Aorta (tissue), 5 donors: ENCODE measurements around the gene SOX9. TPM values are rescaled to one million over a fixed set of nuclear protein-coding genes. Genes with fewer than 3 reads are reported as not detected.
"Not testable (repeated sequence)": the region's sequence is repeated elsewhere in the genome, so short reads cannot be mapped to it uniquely, and the experiment has no call there.

Experiments
- ATAC-seq: fragments of 200-7000 bp; cut with Tn5 transposase; one replicate; pipeline ENCODE4 v1.9.1; 2022; ENCODE audit warnings: moderate library complexity; ENCODE audit not compliant: low FRiP score
- DNase-seq, 2 donors: peaks; one replicate each; pipeline ENCODE4 v3.0.0-alpha.2; 2020
- H3K27ac ChIP-seq, 2 donors: one replicate each; pipeline ENCODE4 v1.5.1; 2013; ENCODE audit warnings: low read length in 2 of 2, mild to moderate bottlenecking in 2 of 2, moderate library complexity in 2 of 2, control low read depth in 1 of 2, inconsistent platforms in 1 of 2, low read depth in 1 of 2
- H3K27me3 ChIP-seq, 2 donors: one replicate each; pipeline ENCODE4 v1.6.1; 2013; ENCODE audit warnings: control low read depth in 1 of 2, low read length in 1 of 2, mild to moderate bottlenecking in 1 of 2, moderate library complexity in 1 of 2; ENCODE audit not compliant: insufficient read depth in 2 of 2, control insufficient read depth in 1 of 2
- H3K36me3 ChIP-seq, 2 donors: one replicate each; pipeline ENCODE4 v1.6.1; 2013; ENCODE audit warnings: control low read depth in 1 of 2, low read length in 1 of 2, mild to moderate bottlenecking in 1 of 2; ENCODE audit not compliant: insufficient read depth in 2 of 2, control insufficient read depth in 1 of 2
- H3K4me1 ChIP-seq, 2 donors: one replicate each; pipeline ENCODE4 v1.6.1; 2013; ENCODE audit warnings: low read length in 2 of 2, control low read depth in 1 of 2, mild to moderate bottlenecking in 1 of 2, moderate library complexity in 1 of 2; ENCODE audit not compliant: insufficient read depth in 2 of 2, control insufficient read depth in 1 of 2
- H3K4me3 ChIP-seq, 2 donors: one replicate each; pipeline ENCODE4 v1.5.1; 2013; ENCODE audit warnings: low read length in 2 of 2, control low read depth in 1 of 2, mild to moderate bottlenecking in 1 of 2
- H3K9me3 ChIP-seq: one replicate; pipeline ENCODE4 v1.6.1; 2013; ENCODE audit warnings: mild to moderate bottlenecking, low read length; ENCODE audit not compliant: control insufficient read depth
- WGBS, 2 donors: extraction: QIAGEN DNeasy Blood & Tissue Kit; methylation state at CpG; one replicate each; pipeline ENCODE4 v1.1.7; 2013; 5-methylcytosine and 5-hydroxymethylcytosine counted together
- intact Hi-C, 2 donors: fragments of 100-400 bp; cut with DNase I; formaldehyde crosslinking; loops; one replicate each; pipeline versions ENCODE4 v1.14.2 to v1.15.0; 2022
- polyA plus RNA-seq, 2 donors: library from polyadenylated mRNA; stranded (reverse); fragments of 200-250 nt; gene quantifications; one replicate each; pipeline ENCODE4 v1.2.3, GENCODE V29; 2013
- total RNA-seq, 2 donors: library from RNA; stranded (reverse); fragmentation: NEBNext Ultra II Directional; extraction: Animal tissue kit (Norgen Biotek cat#: 25700); gene quantifications; one replicate each; pipeline ENCODE4 v1.2.1, GENCODE V29; 2021
- donor health status: healthy with polysubstance abuse.
- donor health status: Bipolar disorder and iron deficiency.
- donor health status: DM: no; HTN: no; CAD: no.
- donor health status: DM: no; HTN: no; CAD: no.
- donor health status: DM: yes; HTN: yes; CAD: no.

SOX9 gene
- total and polyA plus RNA-seq, 4 donors, result 1.5 to 4.7 (median 3.5) TPM

- no peak for ATAC-seq
- intact Hi-C loops, result no loop called here
These were observed 16.5 kb upstream of the SOX9 start for GRCh38 chr17:72104164-72104862.

GRCh38 chr17:72104863-72105234 is 16.0 kb upstream of the SOX9 start:
- Histone ChIP-seq H3K27ac (no peak overlapping the region), H3K27me3 (no peaks in the 10 kb centered on the region), H3K4me1 (no peaks in the 10 kb centered on the region), H3K36me3 (no peaks in the 10 kb centered on the region), H3K4me3 (no peak overlapping the region), H3K9me3 (no peaks in the 10 kb centered on the region)
- intact Hi-C loops, result no loop called here
- no peak for DNase-seq
- WGBS, 2 donors, result 79 to 83% methylated on average over 6 of the region's 6 CpGs
- ATAC-seq, result no peak

More at GRCh38 chr17:72104164-72104862, 16.5 kb upstream of the SOX9 start:
- no peaks in the 10 kb centered on the region for H3K36me3 ChIP-seq
- WGBS, 2 donors, result 58 to 68% methylated on average over 11 of the region's 11 CpGs
- H3K4me1 ChIP-seq, result no peaks in the 10 kb centered on the region
- no peak for DNase-seq
- H3K27me3 ChIP-seq, result no peaks in the 10 kb centered on the region
- no peak overlapping the region for H3K27ac ChIP-seq
- no peak overlapping the region for H3K4me3 ChIP-seq
- no peaks in the 10 kb centered on the region for H3K9me3 ChIP-seq

- Histone ChIP-seq H3K4me1 (no peaks in the 10 kb centered on the region), H3K27ac (no peak overlapping the region), H3K9me3 (no peaks in the 10 kb centered on the region), H3K4me3 (no peak overlapping the region), H3K36me3 (no peaks in the 10 kb centered on the region), H3K27me3 (no peaks in the 10 kb centered on the region)
- WGBS, 2 donors, result 73 to 81% methylated on average over 5 of the region's 5 CpGs
- intact Hi-C loops, result no loop called here
- ATAC-seq (no peak), DNase-seq (no peak)
These were observed 13.7 kb upstream of the SOX9 start for GRCh38 chr17:72107100-72107499.

GRCh38 chr17:72110231-72110941 is 10.4 kb upstream of the SOX9 start:
- Histone ChIP-seq H3K4me3 (no peak overlapping the region), H3K9me3 (no peaks in the 10 kb centered on the region), H3K27me3 (no peaks in the 10 kb centered on the region), H3K27ac (no peak overlapping the region), H3K4me1 (no peaks in the 10 kb centered on the region), H3K36me3 (no peaks in the 10 kb centered on the region)
- 46 to 69% methylated on average over 18 of the region's 18 CpGs for WGBS, 2 donors
- intact Hi-C loops, result loop anchor here in 1 of 2 donors (10.0 kb wide), 1 partner anchor 434 kb away; no protein-coding TSS in a partner anchor
- DNase-seq (no peak), ATAC-seq (no peak)

GRCh38 chr17:72110942-72111318 is 9.9 kb upstream of the SOX9 start:
- intact Hi-C loops, result loop anchor here in 1 of 2 donors (10.0 kb wide), 1 partner anchor 434 kb away; no protein-coding TSS in a partner anchor
- Histone ChIP-seq H3K9me3 (no peaks in the 10 kb centered on the region), H3K4me1 (no peaks in the 10 kb centered on the region), H3K27me3 (no peaks in the 10 kb centered on the region), H3K27ac (no peak overlapping the region), H3K4me3 (no peak overlapping the region), H3K36me3 (no peaks in the 10 kb centered on the region)
- WGBS, 2 donors, result 22 to 39% methylated on average over 4 of the region's 4 CpGs
- DNase-seq (no peak), ATAC-seq (no peak)

- WGBS, 2 donors, result 20 to 44% methylated on average over 10 of the region's 10 CpGs
- Histone ChIP-seq H3K4me3 (no peak overlapping the region), H3K36me3 (no peaks in the 10 kb centered on the region), H3K27ac (no peak overlapping the region), H3K4me1 (no peaks in the 10 kb centered on the region), H3K27me3 (no peaks in the 10 kb centered on the region), H3K9me3 (no peaks in the 10 kb centered on the region)
- intact Hi-C loops, result loop anchor here in 1 of 2 donors (10.0 kb wide), 1 partner anchor 433 kb away; no protein-coding TSS in a partner anchor
- DNase-seq (no peak), ATAC-seq (no peak)
These were observed 9.4 kb upstream of the SOX9 start for GRCh38 chr17:72111336-72111923.

GRCh38 chr17:72111926-72112325 is 8.9 kb upstream of the SOX9 start:
- intact Hi-C loops, result loop anchor here in 1 of 2 donors (10.0 kb wide), 1 partner anchor 433 kb away; no protein-coding TSS in a partner anchor

GRCh38 chr17:72113751-72114150 is 7.1 kb upstream of the SOX9 start:
- intact Hi-C loops, result loop anchor here in 1 of 2 donors (10.0 kb wide), 1 partner anchor 431 kb away; no protein-coding TSS in a partner anchor
- 86 to 97% methylated on average over 4 of the region's 4 CpGs for WGBS, 2 donors
- Histone ChIP-seq H3K4me1 (no peaks in the 10 kb centered on the region), H3K36me3 (no peaks in the 10 kb centered on the region), H3K9me3 (no peaks in the 10 kb centered on the region), H3K27me3 (no peaks in the 10 kb centered on the region), H3K27ac (no peak overlapping the region), H3K4me3 (no peak overlapping the region)
- ATAC-seq (no peak), DNase-seq (no peak)

More at GRCh38 chr17:72111926-72112325, 8.9 kb upstream of the SOX9 start:
- not testable (repeated sequence) for DNase-seq, H3K27ac ChIP-seq, H3K27me3 ChIP-seq, H3K9me3 ChIP-seq, H3K4me3 ChIP-seq, H3K4me1 ChIP-seq, H3K36me3 ChIP-seq, ATAC-seq
- 92 to 93% methylated on average over 5 of the region's 5 CpGs for WGBS, 2 donors
